OCI-LY1 (cell line): ENCODE measurements around the gene ESRRA.
A peak's percentile ranks its signal among the peaks of the same experiment; 100 is the strongest.

Source experiments
- H2AFZ ChIP-seq: fragments of 200-600 bp; sonication (generic), shearing (Covaris generic); 2 replicates; pipeline ENCODE4 v1.6.0; 2014; ENCODE audit warnings: antibody characterized with exemption, mild to moderate bottlenecking, low read length
- H3F3A ChIP-seq: fragments of 200-600 bp; sonication (generic), shearing (Covaris generic); 2 replicates; pipeline ENCODE4 v1.6.0; 2014; ENCODE audit warnings: mild to moderate bottlenecking, antibody characterized with exemption, low read length, moderate library complexity; ENCODE audit not compliant: insufficient read depth
- H3K27ac ChIP-seq: fragments of 200-600 bp; sonication (generic); 2 replicates; pipeline ENCODE4 v1.5.1; 2014; ENCODE audit warnings: low read length, mixed run types, mild to moderate bottlenecking, low read depth; ENCODE audit not compliant: poor library complexity, severe bottlenecking
- H3K27me3 ChIP-seq: fragments of 200-600 bp; sonication (generic); 2 replicates; pipeline ENCODE4 v1.6.0; 2014; ENCODE audit warnings: antibody characterized with exemption, mild to moderate bottlenecking, low read length, moderate library complexity; ENCODE audit not compliant: insufficient read depth
- H3K36me3 ChIP-seq: fragments of 200-600 bp; sonication (generic); 2 replicates; pipeline ENCODE4 v1.6.1; 2014; ENCODE audit warnings: mild to moderate bottlenecking, antibody characterized with exemption, low read length, moderate library complexity, mixed read lengths; ENCODE audit not compliant: insufficient read depth
- H3K4me1 ChIP-seq: fragments of 200-600 bp; sonication (generic); 2 replicates; pipeline ENCODE4 v1.5.1; 2014; ENCODE audit warnings: mild to moderate bottlenecking, low read length, moderate library complexity; ENCODE audit not compliant: insufficient read depth, severe bottlenecking
- H3K4me2 ChIP-seq: fragments of 200-600 bp; sonication (generic), shearing (Covaris generic); 2 replicates; pipeline ENCODE4 v1.6.1; 2014; ENCODE audit warnings: low read length
- H3K4me3 ChIP-seq: fragments of 200-600 bp; sonication (generic); 2 replicates; pipeline ENCODE4 v1.5.1; 2014; ENCODE audit warnings: low read length, low read depth, mild to moderate bottlenecking, mixed read lengths; ENCODE audit not compliant: poor library complexity, severe bottlenecking
- H3K79me2 ChIP-seq: fragments of 200-600 bp; shearing (Covaris generic); 2 replicates; pipeline ENCODE4 v1.6.1; 2016; ENCODE audit warnings: mixed run types, low read length, mixed read lengths; ENCODE audit not compliant: insufficient read depth
- H3K9ac ChIP-seq: fragments of 200-600 bp; sonication (generic), shearing (Covaris generic); 2 replicates; pipeline ENCODE4 v1.6.1; 2014; ENCODE audit warnings: mild to moderate bottlenecking, low read length, mixed read lengths
- H3K9me2 ChIP-seq: fragments of 200-600 bp; sonication (generic), shearing (Covaris generic); 2 replicates; pipeline ENCODE4 v1.6.1; 2014; ENCODE audit warnings: low read depth, mild to moderate bottlenecking, low read length, mixed read lengths
- H3K9me3 ChIP-seq: fragments of 200-600 bp; shearing (Covaris generic); 2 replicates; pipeline ENCODE4 v1.6.1; 2014; ENCODE audit warnings: low read length, mixed read lengths
- H4K20me1 ChIP-seq: fragments of 200-600 bp; sonication (generic), shearing (Covaris generic); 2 replicates; pipeline ENCODE4 v1.6.0; 2016; ENCODE audit warnings: mild to moderate bottlenecking, low read length; ENCODE audit not compliant: insufficient read depth
- CTCF ChIP-seq: fragments of 200-600 bp; sonication (generic), shearing (Covaris generic); IDR thresholded peaks from 2 replicates; pipeline ENCODE4 v1.5.1; 2017; ENCODE audit warnings: mild to moderate bottlenecking, antibody characterized with exemption, low read length, moderate library complexity, mixed read lengths
- EZH2 ChIP-seq: fragments of 200-600 bp; sonication (generic), shearing (Covaris generic); IDR thresholded peaks from 2 replicates; pipeline ENCODE4 v1.8.0; 2017; ENCODE audit warnings: borderline replicate concordance, mixed run types, mild to moderate bottlenecking, antibody characterized with exemption, low read length, moderate library complexity, mixed read lengths

ESRRA gene

GRCh38 chr11:64305075-64305690, at the start of gene ESRRA:
ESRRA (plus strand) TSS chr11:64305524; CDS start chr11:64307180, 1,656 bp downstream.
- Histone ChIP-seq H3K27me3 (no peaks in the 10 kb centered on the region; the same call in 1 of the 2 replicates), H3K79me2 (peaks cover 10% of the 10 kb centered on the region), H3K36me3 (peaks cover 9% of the 10 kb centered on the region; the same call in 1 of the 2 replicates), H4K20me1 (no peaks in the 10 kb centered on the region), H3K4me3 (peak within 1 kb of the TSS; percentile 77), H3K4me1 (peaks cover 27% of the 10 kb centered on the region), H2AFZ (no peak within 1 kb of the TSS), H3K9me2 (no peaks in the 10 kb centered on the region), H3K9ac (peak within 1 kb of the TSS; percentile 95), H3F3A (no peaks in the 10 kb centered on the region), H3K4me2 (peak within 1 kb of the TSS; percentile 94), H3K27ac (peak within 1 kb of the TSS; percentile 95), H3K9me3 (no peaks in the 10 kb centered on the region)
- TF ChIP-seq EZH2 (no peak), CTCF (no peak)

- peaks cover 14% of the 10 kb centered on the region for H3K4me1 ChIP-seq
- no peaks in the 10 kb centered on the region for H4K20me1 ChIP-seq
- no peak overlapping the region for H3K27ac ChIP-seq
- H3K4me2 ChIP-seq = no peak overlapping the region
- H3K27me3 ChIP-seq = no peaks in the 10 kb centered on the region
- H3K36me3 ChIP-seq = peaks cover 30% of the 10 kb centered on the region; the same call in 1 of the 2 replicates
- no peak overlapping the region for H3K9ac ChIP-seq
- H3K9me3 ChIP-seq = no peaks in the 10 kb centered on the region
- H2AFZ ChIP-seq = no peak overlapping the region
- H3F3A ChIP-seq = no peaks in the 10 kb centered on the region
- no peaks in the 10 kb centered on the region for H3K9me2 ChIP-seq
- no peaks in the 10 kb centered on the region for H3K79me2 ChIP-seq
- no peak for TF ChIP-seq EZH2
- no peak for TF ChIP-seq CTCF
- H3K4me3 ChIP-seq = no peak overlapping the region
These were observed 49.0 kb upstream of the ESRRA start for GRCh38 chr11:64256300-64256699.

- H3K4me2 ChIP-seq = no peak overlapping the region
- H3K4me1 ChIP-seq = no peaks in the 10 kb centered on the region
- no peaks in the 10 kb centered on the region for H4K20me1 ChIP-seq
- H3K79me2 ChIP-seq = no peaks in the 10 kb centered on the region
- H3K9me2 ChIP-seq = no peaks in the 10 kb centered on the region
- H3K9ac ChIP-seq = no peak overlapping the region
- TF ChIP-seq CTCF = no peak
- TF ChIP-seq EZH2 = no peak
- no peak overlapping the region for H3K27ac ChIP-seq
- H3F3A ChIP-seq = no peaks in the 10 kb centered on the region
- no peak overlapping the region for H2AFZ ChIP-seq
- no peaks in the 10 kb centered on the region for H3K9me3 ChIP-seq
- no peaks in the 10 kb centered on the region for H3K27me3 ChIP-seq
- peaks cover 44% of the 10 kb centered on the region for H3K36me3 ChIP-seq
- no peak overlapping the region for H3K4me3 ChIP-seq
These were observed 47.0 kb upstream of the ESRRA start for GRCh38 chr11:64258356-64258755.
